Limb (tissue), 2 donors: ENCODE results near the gene KLC1.

Source experiments
- DNase-seq, 2 donors: peaks; one replicate each; pipeline ENCODE4 v3.0.0-alpha.2; 2016; ENCODE audit errors: extremely low spot score in 2 of 2

The KLC1 gene

DNA sequence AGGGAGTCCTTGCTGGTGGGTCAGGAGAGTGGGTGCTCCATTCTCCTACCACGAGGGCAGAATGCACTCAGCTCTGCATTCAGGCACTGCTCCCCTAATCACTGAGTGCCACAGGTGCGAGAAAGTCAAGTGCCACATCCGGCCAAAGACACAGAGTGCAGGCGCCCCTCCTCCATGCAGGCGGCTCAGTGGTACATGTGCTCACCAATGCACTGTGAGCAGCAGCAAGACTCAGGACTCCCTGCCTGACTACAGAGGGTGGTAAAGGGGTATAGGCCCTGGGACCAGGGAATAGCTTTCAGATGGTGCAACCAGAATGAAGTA is 119.5 kb downstream of the KLC1 start:
- DNase-seq: no peak

DNA sequence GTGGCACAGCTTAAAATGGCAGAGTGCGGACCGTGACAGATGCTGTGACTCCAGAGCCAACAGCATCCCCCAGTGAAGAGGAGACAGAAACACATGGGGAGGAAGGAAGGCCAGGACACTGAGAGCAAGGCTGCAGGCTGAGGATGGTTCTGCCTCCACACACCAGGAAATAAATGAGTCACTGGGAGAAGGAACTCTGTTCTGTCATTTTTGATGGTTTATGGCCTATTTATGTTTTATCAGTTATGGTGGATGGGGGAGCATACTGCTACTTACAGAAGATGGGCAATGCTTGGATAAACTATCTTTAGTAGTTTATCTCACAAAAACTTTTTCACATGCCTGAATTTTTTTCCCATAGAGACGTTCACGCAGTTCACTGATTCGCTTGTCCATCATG is 120.4 kb downstream of the KLC1 start:
- DNase-seq: no peak

DNA sequence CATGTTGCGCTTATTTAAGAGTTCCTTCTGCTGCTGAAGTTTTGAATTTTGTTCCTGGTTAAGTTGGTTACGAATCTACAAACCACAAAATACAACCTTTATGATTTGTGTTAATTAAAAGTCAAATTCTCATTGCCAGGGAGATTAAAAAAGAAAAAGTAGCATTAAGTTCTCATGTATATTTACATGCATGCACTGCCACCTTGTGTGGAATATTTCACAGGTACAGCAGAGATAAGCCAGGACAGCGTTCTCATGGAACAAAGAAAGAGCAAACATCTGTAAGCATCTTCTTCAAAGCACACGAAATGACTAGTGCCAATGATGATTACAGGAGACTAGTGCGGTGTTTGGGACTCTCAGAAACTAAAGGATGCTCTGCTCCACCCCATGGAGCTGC is 120.8 kb downstream of the KLC1 start:
- DNase-seq: no peak
